Muscle layer of colon (tissue), 2 donors: ENCODE measurements around the gene COL26A1.

Experiments
- H3K27ac ChIP-seq: one replicate; pipeline ENCODE4 v1.7.0; 2013; ENCODE audit warnings: low read depth, mild to moderate bottlenecking, low read length, moderate library complexity
- H3K27me3 ChIP-seq, 2 donors: one replicate each; pipeline ENCODE4 v1.7.0; 2013; ENCODE audit warnings: low read length in 2 of 2, mild to moderate bottlenecking in 2 of 2; ENCODE audit not compliant: insufficient read depth in 2 of 2, control insufficient read depth in 1 of 2
- H3K36me3 ChIP-seq: one replicate; pipeline ENCODE4 v1.7.0; 2013; ENCODE audit warnings: mild to moderate bottlenecking, low read length; ENCODE audit not compliant: insufficient read depth
- H3K4me1 ChIP-seq: one replicate; pipeline ENCODE4 v1.7.0; 2013; ENCODE audit warnings: mild to moderate bottlenecking, low read length; ENCODE audit not compliant: insufficient read depth
- H3K4me3 ChIP-seq, 2 donors: one replicate each; pipeline ENCODE4 v1.7.0; 2013; ENCODE audit warnings: low read length in 2 of 2, low read depth in 1 of 2, mild to moderate bottlenecking in 1 of 2, moderate library complexity in 1 of 2
- H3K9ac ChIP-seq: one replicate; pipeline ENCODE4 v1.7.0; 2013; ENCODE audit warnings: low read length
- H3K9me3 ChIP-seq: one replicate; pipeline ENCODE4 v1.7.0; 2013; ENCODE audit warnings: mild to moderate bottlenecking, low read length
- donor health status: abdominal sarcoma.
- donor health status: Adenocarcinoma of cecum.

COL26A1 gene

DNA sequence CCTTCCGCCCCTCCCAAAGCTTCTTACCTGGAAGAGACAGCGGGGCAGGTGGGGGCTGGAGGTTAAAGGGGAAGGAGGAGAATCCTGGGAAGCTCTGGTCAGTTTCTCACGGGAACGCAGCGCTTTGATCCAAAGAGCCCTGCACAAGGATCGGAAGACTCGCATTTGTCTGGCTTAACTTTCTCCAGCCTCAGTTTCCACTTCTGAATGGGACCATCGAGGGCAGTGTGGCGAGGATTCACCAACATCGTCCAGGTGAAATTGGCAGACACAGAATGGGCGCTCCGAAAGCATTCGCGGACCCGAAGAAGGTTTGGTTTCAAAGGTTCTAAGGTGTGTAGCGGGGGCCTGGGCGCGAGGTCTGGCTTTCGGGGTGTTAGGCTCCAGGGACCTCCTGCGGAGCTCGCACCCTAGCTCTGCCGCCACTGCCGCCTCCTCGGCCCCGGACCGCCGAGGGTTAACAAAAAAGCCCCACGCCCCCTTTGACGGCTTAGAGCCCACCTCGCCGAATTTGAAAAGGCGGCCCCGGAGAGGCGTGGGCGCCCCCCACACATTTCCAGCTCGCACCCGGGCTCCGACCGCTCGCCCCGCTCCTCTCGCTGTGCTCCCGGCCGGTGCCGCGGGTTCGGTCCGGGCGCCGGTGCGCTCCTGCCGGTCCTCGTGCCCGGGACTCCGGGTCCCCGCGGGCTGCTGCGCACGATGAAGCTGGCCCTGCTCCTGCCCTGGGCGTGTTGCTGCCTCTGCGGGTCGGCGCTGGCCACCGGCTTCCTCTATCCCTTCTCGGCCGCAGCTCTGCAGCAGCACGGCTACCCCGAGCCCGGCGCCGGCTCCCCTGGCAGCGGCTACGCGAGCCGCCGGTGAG lies at the start of gene COL26A1:
Gene COL26A1, plus strand, starts transcription at position 542 of the 862 bp plus-strand sequence. Its CDS starts 158 bp downstream, at position 700.
- H3K9me3 ChIP-seq = no peaks in the 10 kb centered on the region
- no peak within 1 kb of the TSS for H3K27ac ChIP-seq
- H3K4me1 ChIP-seq = no peaks in the 10 kb centered on the region
- no peaks in the 10 kb centered on the region for H3K36me3 ChIP-seq
- H3K27me3 ChIP-seq = peaks cover 14 to 27% of the 10 kb centered on the region in 2 donors
- no peak within 1 kb of the TSS for H3K9ac ChIP-seq
- peak within 1 kb of the TSS; percentile 41 to 58 for H3K4me3 ChIP-seq

DNA sequence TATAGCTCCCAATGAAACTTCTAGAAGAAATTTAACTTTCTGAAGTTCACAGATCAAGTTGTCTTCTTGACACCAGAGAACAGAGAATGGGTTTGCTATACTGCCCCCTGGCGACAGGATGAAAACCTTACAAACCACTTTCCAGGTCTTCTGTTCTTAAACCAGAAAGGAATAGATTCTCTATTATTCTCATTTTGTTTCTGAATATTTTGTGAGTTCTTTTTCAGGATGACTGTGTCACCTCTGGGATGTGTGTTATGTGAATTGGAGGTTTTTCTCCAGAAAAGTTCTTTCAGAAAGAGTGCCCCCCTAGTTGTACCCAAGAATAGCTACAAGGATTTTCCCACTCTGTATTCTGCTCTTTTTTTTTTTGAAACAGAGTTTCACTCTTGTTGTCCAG lies 47.3 kb upstream of the COL26A1 start:
- Histone ChIP-seq H3K4me3 (no peak overlapping the region), H3K9ac (no peak overlapping the region), H3K9me3 (no peaks in the 10 kb centered on the region), H3K36me3 (peaks cover 19% of the 10 kb centered on the region), H3K4me1 (no peaks in the 10 kb centered on the region), H3K27me3 (no peaks in the 10 kb centered on the region), H3K27ac (no peak overlapping the region)

DNA sequence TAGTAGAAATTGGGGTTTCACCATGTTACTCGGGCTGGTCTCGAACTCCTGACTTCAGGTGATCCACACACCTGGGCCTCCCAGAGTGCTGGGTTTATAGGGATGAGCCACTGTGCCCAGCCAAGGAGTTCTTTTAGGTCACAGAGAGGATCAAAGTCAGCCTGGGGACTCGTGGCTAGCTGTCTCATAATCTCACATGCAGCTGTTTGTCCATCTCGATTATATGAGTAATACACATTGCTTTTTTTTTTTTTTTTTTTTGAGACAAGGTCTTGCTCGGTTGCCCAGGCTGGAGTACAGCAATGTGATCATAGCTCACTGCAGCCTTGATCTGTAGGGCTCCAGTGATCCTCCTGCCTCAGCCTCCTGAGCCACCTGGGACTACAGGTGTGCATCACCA lies 43.3 kb upstream of the COL26A1 start:
- no peak overlapping the region for H3K27ac ChIP-seq
- H3K4me1 ChIP-seq = peaks cover 15% of the 10 kb centered on the region
- no peak overlapping the region for H3K4me3 ChIP-seq
- H3K9ac ChIP-seq = no peak overlapping the region
- H3K9me3 ChIP-seq = no peaks in the 10 kb centered on the region
- H3K36me3 ChIP-seq = peaks cover 19% of the 10 kb centered on the region
- H3K27me3 ChIP-seq = no peaks in the 10 kb centered on the region

DNA sequence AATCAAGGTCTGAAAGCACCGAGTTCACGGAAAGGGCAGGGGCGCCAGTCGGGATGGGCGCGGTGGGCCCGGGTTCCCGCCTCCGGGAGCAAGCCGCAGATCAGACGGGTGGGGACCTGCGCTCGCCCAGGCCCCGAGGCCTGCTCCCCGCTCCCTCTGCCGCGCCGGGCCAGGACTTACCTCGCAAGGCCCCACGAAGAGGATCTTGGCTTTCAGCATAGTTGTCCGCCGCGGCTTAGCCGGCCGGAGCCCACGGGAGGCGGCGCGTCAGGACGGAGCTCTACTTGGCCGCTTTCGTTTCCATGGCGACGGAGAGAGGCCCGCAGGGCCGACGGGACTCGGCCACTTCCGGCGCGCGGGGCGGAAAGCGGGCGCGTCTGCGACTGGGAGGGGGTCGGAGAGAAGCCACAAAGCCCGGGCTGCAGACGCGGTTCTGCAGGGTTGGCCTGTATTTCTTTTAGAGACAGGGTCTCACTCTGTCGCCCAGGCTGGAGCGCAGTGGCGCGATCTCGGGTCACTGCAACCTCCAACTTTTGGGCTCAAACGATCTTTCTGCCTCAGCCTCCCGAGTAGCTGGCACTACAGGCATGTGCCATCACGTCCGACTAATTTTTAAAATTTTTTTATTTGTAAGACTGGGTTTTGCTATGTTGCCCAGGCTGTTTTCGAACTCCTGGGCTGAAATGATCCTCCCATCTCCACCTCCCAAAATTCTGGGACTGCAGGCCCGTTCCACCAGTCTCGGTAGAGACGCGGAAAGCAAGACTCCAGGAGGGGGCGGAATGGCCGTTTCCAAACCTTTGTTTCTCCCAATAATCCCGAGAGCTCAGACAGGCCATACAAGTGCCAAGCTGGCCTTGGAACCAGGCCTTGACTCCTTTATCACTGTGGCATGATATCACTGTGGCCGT lies 40.9 kb upstream of the COL26A1 start, which contains the start of gene IFT22:
Gene IFT22, minus strand, starts transcription at position 322 of the 911 bp plus-strand sequence. Its CDS starts 103 bp downstream, at position 219.
- peak within 1 kb of the TSS; percentile 84 to 89 for H3K4me3 ChIP-seq
- H3K4me1 ChIP-seq = peaks cover 15% of the 10 kb centered on the region
- no peaks in the 10 kb centered on the region for H3K9me3 ChIP-seq
- peak within 1 kb of the TSS; percentile 65 for H3K9ac ChIP-seq
- H3K36me3 ChIP-seq = peaks cover 10% of the 10 kb centered on the region
- peak within 1 kb of the TSS; percentile 47 for H3K27ac ChIP-seq
- H3K27me3 ChIP-seq = no peaks in the 10 kb centered on the region

DNA sequence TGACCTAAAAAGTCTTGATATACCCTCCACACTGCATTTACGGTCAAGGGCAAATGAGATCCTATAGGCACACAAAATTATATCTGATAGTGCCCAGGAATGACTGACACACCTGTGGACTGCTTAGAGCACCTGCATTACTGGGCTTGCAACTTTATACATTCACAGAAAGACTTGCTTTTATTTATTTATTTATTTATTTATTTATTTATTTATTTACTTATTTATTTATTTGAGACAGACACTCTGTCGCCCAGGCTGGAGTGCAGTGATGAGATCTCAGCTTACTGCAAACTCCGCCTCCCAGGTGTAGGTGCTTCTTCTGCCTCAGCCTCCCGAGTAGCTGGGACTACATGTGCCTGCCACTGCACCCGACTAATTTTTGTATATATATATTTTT lies 34.5 kb upstream of the COL26A1 start:
- Histone ChIP-seq H3K27ac (no peak overlapping the region), H3K4me3 (no peak overlapping the region), H3K36me3 (no peaks in the 10 kb centered on the region), H3K9ac (no peak overlapping the region), H3K4me1 (no peaks in the 10 kb centered on the region), H3K27me3 (no peaks in the 10 kb centered on the region), H3K9me3 (no peaks in the 10 kb centered on the region)

DNA sequence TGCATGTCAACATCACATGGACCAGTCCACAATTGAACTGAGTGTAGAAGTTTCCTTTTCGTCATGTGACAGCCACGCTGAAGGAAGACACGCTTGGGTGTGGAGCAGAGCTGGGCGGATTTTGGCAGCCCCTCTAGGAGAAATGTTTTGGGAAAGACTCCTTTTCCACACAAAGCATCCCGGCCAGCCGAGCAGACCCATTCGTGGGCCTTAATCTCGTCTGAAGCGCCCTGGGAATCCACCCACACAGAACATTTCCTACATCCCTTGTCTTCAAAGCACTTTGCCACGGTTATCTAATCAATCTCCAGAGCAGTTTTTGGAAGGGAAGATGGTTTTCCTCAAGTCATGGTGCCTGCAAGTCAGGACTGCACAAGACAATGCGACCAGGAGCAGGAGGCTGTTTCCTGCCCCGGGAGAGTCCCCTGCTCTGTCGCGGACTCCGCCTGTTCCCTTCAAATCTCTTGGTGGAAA lies 32.6 kb upstream of the COL26A1 start:
- no peaks in the 10 kb centered on the region for H3K9me3 ChIP-seq
- no peaks in the 10 kb centered on the region for H3K4me1 ChIP-seq
- no peaks in the 10 kb centered on the region for H3K36me3 ChIP-seq
- H3K4me3 ChIP-seq = no peak overlapping the region
- H3K27ac ChIP-seq = no peak overlapping the region
- H3K27me3 ChIP-seq = no peaks in the 10 kb centered on the region
- no peak overlapping the region for H3K9ac ChIP-seq

DNA sequence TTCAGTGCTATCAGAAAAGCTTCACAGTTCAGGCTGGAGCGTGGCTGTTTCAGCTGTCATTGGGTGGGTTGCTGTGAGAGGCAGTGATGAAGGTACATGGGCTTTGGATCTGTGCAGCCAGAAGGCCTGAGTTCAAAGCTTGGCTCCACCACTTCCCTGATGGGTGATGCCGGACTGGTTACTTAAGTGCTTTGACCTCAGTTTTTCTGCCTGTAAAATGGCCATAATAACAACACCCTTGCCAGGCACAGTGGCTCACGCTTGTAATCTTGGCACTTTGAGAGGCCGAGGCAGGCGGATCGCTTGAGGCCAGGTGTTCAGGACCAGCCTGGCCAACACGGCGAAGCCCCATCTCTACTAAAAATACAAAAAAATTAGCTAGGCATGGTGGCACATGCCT lies 30.6 kb upstream of the COL26A1 start:
- H3K36me3 ChIP-seq = no peaks in the 10 kb centered on the region
- no peak overlapping the region for H3K27ac ChIP-seq
- no peaks in the 10 kb centered on the region for H3K27me3 ChIP-seq
- no peak overlapping the region for H3K4me3 ChIP-seq
- no peak overlapping the region for H3K9ac ChIP-seq
- H3K9me3 ChIP-seq = no peaks in the 10 kb centered on the region
- no peaks in the 10 kb centered on the region for H3K4me1 ChIP-seq

DNA sequence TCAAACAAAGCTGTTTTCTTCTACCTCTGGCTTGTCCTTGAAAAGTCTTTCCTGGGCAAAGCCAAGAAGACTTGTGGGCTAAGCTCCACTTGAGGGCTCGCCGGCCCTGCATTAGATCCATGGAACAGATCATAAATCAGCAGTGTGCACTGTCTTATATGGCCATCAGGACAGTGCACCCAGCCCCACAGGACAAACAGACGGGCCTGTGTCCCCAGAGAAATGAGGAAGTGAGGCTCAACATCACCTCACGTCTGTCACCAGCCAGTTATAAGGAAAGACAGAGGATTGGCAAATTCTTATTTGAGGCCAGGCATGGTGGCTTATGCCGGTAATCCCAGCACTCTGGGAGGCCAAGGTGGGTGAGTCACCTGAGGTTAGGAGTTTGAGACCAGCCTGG lies 28.8 kb upstream of the COL26A1 start:
- Histone ChIP-seq H3K9me3 (no peaks in the 10 kb centered on the region), H3K27me3 (no peaks in the 10 kb centered on the region), H3K9ac (no peak overlapping the region), H3K4me3 (no peak overlapping the region), H3K4me1 (no peaks in the 10 kb centered on the region), H3K27ac (no peak overlapping the region), H3K36me3 (no peaks in the 10 kb centered on the region)

DNA sequence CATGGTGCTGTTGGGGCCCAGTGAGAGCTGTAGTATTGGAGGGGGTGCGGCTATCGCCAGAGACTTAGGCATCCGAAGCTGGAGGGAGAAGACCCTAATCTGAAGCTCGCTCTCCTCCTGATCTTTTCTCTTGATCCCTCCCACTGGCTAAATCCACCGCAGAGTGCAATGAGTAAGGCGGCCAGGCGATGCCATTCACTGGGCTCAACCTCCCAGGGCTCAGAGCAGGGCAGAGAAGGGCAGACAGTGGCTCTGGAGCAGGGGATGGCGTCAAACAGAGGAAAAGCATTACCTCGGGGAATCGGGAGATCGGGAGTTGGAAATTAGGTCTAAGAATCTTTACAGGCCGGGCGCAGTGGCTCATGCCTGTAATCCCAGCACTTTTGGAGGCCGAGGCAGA lies 22.3 kb upstream of the COL26A1 start:
- H3K27ac ChIP-seq = no peak overlapping the region
- H3K36me3 ChIP-seq = no peaks in the 10 kb centered on the region
- no peaks in the 10 kb centered on the region for H3K4me1 ChIP-seq
- no peak overlapping the region for H3K4me3 ChIP-seq
- H3K9ac ChIP-seq = no peak overlapping the region
- no peaks in the 10 kb centered on the region for H3K27me3 ChIP-seq
- no peaks in the 10 kb centered on the region for H3K9me3 ChIP-seq

DNA sequence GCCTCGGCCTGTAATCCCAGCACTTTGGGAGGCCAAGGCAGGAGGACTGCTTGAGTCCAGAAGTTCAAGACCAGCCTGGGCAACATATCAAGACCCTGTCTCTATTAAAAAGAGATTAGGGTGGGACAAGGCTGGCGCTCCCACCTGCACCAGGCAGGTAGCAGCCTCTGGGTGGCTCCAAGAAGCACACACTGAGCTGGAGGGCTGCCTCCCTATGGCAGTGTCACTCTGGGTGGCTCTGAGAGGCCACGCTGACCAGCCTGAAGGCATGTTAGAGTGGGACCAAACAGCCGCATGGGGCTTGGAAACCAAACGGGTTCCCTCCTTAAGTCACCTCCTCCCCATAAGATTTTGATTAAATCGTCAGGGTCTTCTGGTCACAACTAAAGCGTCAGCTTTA lies 19.8 kb upstream of the COL26A1 start:
- Histone ChIP-seq H3K4me1 (no peaks in the 10 kb centered on the region), H3K9ac (no peak overlapping the region), H3K36me3 (no peaks in the 10 kb centered on the region), H3K27ac (no peak overlapping the region), H3K9me3 (no peaks in the 10 kb centered on the region), H3K4me3 (no peak overlapping the region), H3K27me3 (no peaks in the 10 kb centered on the region)

DNA sequence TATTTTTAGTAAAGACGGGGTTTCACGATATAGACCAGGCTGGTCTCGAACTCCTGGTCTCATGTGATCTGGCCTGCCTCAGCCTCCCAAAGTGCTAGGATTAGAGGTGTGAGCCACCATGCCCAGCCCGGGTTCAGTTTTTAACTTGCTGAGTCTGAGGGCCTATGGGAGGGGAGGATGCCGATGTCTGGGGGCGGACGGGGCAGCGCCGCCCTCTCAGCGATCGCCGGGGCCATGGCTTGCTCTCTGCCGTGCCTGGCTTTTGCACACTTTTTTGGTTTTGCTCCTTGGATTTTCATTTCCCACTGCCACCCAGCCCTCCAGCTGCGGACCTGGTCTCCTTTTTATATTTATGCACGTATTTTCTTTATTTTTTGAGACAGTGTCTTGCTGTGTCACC lies 15.2 kb upstream of the COL26A1 start:
- H3K4me1 ChIP-seq = no peaks in the 10 kb centered on the region
- no peaks in the 10 kb centered on the region for H3K36me3 ChIP-seq
- no peaks in the 10 kb centered on the region for H3K27me3 ChIP-seq

More for the DNA sequence above, 15.2 kb upstream of the COL26A1 start:
- Histone ChIP-seq H3K27ac (no peak overlapping the region), H3K9ac (no peak overlapping the region), H3K9me3 (no peaks in the 10 kb centered on the region), H3K4me3 (no peak overlapping the region)
